GM12865 (cell line): ENCODE measurements around the gene CNTNAP2.

Experiments used
- DNase-seq: peaks from one replicate; pipeline ENCODE4 v3.0.0; 2010; ENCODE audit warnings: low read depth
- H3K4me3 ChIP-seq: 2 replicates; pipeline ENCODE4 v1.5.1; 2011; ENCODE audit warnings: mild to moderate bottlenecking, low read depth, low read length, control low read depth
- CTCF ChIP-seq: IDR thresholded peaks from 2 replicates; pipeline ENCODE4 v1.5.1; 2011; ENCODE audit warnings: low read length, control low read depth, low read depth, inconsistent platforms; ENCODE audit not compliant: insufficient read depth; ENCODE audit errors: missing control alignments

CNTNAP2 gene

DNA sequence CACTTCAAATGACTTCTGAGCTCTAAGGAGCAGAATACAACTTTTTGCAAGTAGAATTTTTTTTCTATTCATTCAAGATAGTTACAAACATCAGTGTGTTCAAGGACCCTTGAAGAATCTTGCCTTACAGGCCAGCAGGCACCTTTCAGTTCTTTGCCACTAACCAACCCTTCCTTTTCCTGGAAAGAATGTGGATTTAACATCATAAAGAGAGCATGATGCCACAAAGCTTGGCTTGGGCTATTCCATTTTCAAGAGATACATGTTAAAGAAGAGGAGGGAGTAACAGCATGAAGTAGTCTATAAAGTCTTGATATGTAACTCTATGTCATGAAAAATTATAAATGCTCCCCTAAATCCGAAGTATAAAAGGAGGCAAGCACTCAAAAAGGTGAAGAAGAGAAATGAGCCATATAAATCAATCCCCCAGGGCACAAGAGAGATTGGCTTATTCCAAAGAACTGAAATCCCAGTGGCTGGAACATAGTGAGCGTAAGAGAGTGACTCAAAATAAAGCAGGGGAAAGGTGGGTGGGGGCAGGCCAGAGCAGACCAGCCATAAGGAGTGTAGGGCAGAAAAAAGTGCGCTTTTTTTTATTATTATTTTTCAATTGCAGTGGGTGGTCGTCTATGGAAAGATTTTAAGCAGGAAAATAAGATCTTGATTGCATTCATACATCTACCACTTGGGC is 1448.3 kb downstream of the CNTNAP2 start:
- H3K4me3 ChIP-seq: no peak overlapping the region
- no peak for DNase-seq
- no peak for TF ChIP-seq CTCF

DNA sequence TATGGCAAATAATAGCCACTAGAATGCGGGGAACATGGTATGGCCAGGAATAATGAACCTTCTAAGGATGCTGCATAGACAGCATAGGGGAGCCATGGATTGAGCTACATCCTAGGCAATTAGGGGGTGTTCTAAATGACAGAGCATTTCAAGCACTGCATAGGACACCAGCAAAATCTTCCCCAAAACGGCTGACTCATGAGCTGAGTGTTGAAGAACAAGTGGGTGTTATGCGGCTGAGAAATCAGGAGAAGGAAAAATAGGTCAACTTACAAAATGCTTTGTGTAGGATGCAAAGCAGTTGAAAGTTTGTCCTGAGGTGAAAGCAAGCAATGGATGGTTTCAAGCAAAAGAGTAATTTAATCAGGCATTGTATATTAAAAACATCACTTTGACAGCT is 1450.4 kb downstream of the CNTNAP2 start:
- TF ChIP-seq CTCF: no peak
- H3K4me3 ChIP-seq: no peak overlapping the region
- DNase-seq: no peak

DNA sequence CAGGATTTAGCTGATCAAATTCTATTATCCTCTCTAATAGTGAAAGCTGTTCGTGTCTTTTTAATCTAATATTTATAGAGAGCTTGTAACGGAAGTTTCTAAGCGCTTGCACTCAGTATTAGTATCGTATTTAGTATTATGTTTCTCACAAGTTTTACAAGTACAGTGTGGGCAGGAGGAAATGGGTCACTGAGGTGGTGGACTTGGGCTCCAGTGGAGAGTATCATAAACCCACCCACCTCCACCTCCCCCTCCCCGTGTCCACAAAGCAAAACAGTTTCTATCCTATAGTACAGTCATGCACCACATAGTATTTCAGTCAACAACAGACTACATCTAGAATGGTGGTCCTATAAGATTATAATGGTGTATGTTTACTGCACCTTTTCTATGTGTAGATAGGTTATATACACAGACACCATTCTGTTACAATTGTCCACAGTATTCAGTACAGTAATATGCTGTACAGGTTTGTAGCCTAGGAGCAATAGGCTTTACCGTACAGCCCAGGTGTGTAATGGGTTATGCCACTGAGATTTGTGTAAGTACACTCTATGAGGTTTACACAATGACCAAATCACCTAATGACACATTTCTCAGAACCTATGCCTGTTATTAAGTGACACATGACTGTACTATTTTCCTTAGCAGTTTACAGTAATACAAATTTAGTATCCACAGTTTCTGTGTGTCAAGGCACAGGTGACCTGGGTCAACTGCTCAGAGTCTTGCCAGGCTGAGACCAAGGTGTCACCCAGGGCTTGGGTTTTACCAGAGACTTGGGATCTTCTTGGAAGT is 1452.7 kb downstream of the CNTNAP2 start:
- TF ChIP-seq CTCF: no peak
- no peak for DNase-seq

DNA sequence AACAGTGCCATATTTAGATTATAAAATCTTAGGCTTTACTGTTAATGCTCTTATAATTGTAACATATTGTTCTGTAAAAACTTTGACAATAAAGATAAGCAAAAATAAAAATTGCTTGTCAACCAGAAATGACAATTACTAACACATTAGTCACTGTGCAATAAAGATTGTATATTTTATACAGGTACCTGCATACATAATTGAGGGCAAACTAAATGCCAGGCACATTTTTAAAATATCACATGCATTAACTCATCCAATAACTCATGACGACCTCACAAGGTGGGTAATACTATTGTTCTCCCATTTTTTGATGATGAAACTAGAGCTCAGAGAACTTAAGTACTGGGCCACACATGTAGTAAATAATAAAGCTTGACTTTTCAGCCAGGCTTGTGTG is 1453.8 kb downstream of the CNTNAP2 start:
- DNase-seq: no peak
- TF ChIP-seq CTCF: no peak
- no peak overlapping the region for H3K4me3 ChIP-seq

More for the DNA sequence above, 1452.7 kb downstream of the CNTNAP2 start:
- H3K4me3 ChIP-seq: no peak overlapping the region

- no peak for DNase-seq
- no peak overlapping the region for H3K4me3 ChIP-seq
- no peak for TF ChIP-seq CTCF
These were observed 1455.0 kb downstream of the CNTNAP2 start for GRCh38 chr7:147571436-147572185.

- H3K4me3 ChIP-seq: no peak overlapping the region
- DNase-seq: no peak
- no peak for TF ChIP-seq CTCF
These were observed 1461.6 kb downstream of the CNTNAP2 start for GRCh38 chr7:147578196-147578595.
